ENCODE data around the gene AHCYL2. TPM values are rescaled to one million over a fixed set of nuclear protein-coding genes. Genes with fewer than 3 reads are reported as not detected.

Gene AHCYL2
- total RNA-seq, 1 donor from 2014 or later, result 12.0 TPM

- H3K36me3 ChIP-seq (ENCODE audit: control insufficient read depth in 3 of 3, insufficient read depth in 3 of 3, low read length in 3 of 3), result no peaks in the 10 kb centered on the region
- no peak overlapping the region for H3K9ac ChIP-seq (ENCODE audit: low read depth in 1 of 3, low read length in 3 of 3)
- H3K4me3 ChIP-seq (ENCODE audit: low read length in 3 of 3), result no peak overlapping the region
- no peak overlapping the region for H3K27ac ChIP-seq (ENCODE audit: low read depth, low read length)
- no peaks in the 10 kb centered on the region for H3K27me3 ChIP-seq (ENCODE audit: control insufficient read depth in 3 of 3, insufficient read depth in 3 of 3, low read length in 3 of 3)
- H3K4me1 ChIP-seq (ENCODE audit: control insufficient read depth in 3 of 3, insufficient read depth in 3 of 3, low read length in 3 of 3), result peaks cover 0 to 7% (median 2%) of the 10 kb centered on the region in 3 donors
- no peaks in the 10 kb centered on the region for H3K9me3 ChIP-seq (ENCODE audit: control insufficient read depth in 3 of 3, low read length in 3 of 3)
Observed at GRCh38 chr7:129373651-129374428, 149.0 kb downstream of the AHCYL2 start.

- Histone ChIP-seq H3K4me3 (ENCODE audit: low read length in 3 of 3) (no peak overlapping the region), H3K9me3 (ENCODE audit: control insufficient read depth in 3 of 3, low read length in 3 of 3) (no peaks in the 10 kb centered on the region), H3K9ac (ENCODE audit: low read depth in 1 of 3, low read length in 3 of 3) (no peak overlapping the region), H3K4me1 (ENCODE audit: control insufficient read depth in 3 of 3, insufficient read depth in 3 of 3, low read length in 3 of 3) (peaks cover 0 to 7% (median 2%) of the 10 kb centered on the region in 3 donors), H3K27ac (ENCODE audit: low read depth, low read length) (no peak overlapping the region), H3K36me3 (ENCODE audit: control insufficient read depth in 3 of 3, insufficient read depth in 3 of 3, low read length in 3 of 3) (peaks cover 0 to 8% (median 0%) of the 10 kb centered on the region in 3 donors), H3K27me3 (ENCODE audit: control insufficient read depth in 3 of 3, insufficient read depth in 3 of 3, low read length in 3 of 3) (no peaks in the 10 kb centered on the region)
Observed at GRCh38 chr7:129375141-129375938, 150.5 kb downstream of the AHCYL2 start.

- H3K27me3 ChIP-seq (ENCODE audit: control insufficient read depth in 3 of 3, insufficient read depth in 3 of 3, low read length in 3 of 3), result no peaks in the 10 kb centered on the region
- H3K27ac ChIP-seq (ENCODE audit: low read depth, low read length), result no peak overlapping the region
- no peak overlapping the region for H3K9ac ChIP-seq (ENCODE audit: low read depth in 1 of 3, low read length in 3 of 3)
- H3K9me3 ChIP-seq (ENCODE audit: control insufficient read depth in 3 of 3, low read length in 3 of 3), result no peaks in the 10 kb centered on the region
- peaks cover 0 to 7% (median 2%) of the 10 kb centered on the region in 3 donors for H3K4me1 ChIP-seq (ENCODE audit: control insufficient read depth in 3 of 3, insufficient read depth in 3 of 3, low read length in 3 of 3)
- H3K4me3 ChIP-seq (ENCODE audit: low read length in 3 of 3), result no peak overlapping the region
- H3K36me3 ChIP-seq (ENCODE audit: control insufficient read depth in 3 of 3, insufficient read depth in 3 of 3, low read length in 3 of 3), result peaks cover 0 to 13% (median 0%) of the 10 kb centered on the region in 3 donors
Observed at GRCh38 chr7:129376076-129376777, 151.4 kb downstream of the AHCYL2 start.

- H3K4me3 ChIP-seq (ENCODE audit: low read length in 3 of 3), result no peak overlapping the region
- H3K27ac ChIP-seq (ENCODE audit: low read depth, low read length), result no peak overlapping the region
Observed at GRCh38 chr7:129376778-129377700, 152.2 kb downstream of the AHCYL2 start.

GRCh38 chr7:129381710-129382484 is 157.1 kb downstream of the AHCYL2 start:
- H3K4me3 ChIP-seq (ENCODE audit: low read length in 3 of 3), result no peak overlapping the region
- no peaks in the 10 kb centered on the region for H3K4me1 ChIP-seq (ENCODE audit: control insufficient read depth in 3 of 3, insufficient read depth in 3 of 3, low read length in 3 of 3)
- no peak overlapping the region for H3K27ac ChIP-seq (ENCODE audit: low read depth, low read length)
- no peaks in the 10 kb centered on the region for H3K9me3 ChIP-seq (ENCODE audit: control insufficient read depth in 3 of 3, low read length in 3 of 3)
- no peaks in the 10 kb centered on the region for H3K27me3 ChIP-seq (ENCODE audit: control insufficient read depth in 3 of 3, insufficient read depth in 3 of 3, low read length in 3 of 3)
- no peak overlapping the region for H3K9ac ChIP-seq (ENCODE audit: low read depth in 1 of 3, low read length in 3 of 3)
- peaks cover 0 to 13% (median 0%) of the 10 kb centered on the region in 3 donors for H3K36me3 ChIP-seq (ENCODE audit: control insufficient read depth in 3 of 3, insufficient read depth in 3 of 3, low read length in 3 of 3)

More at GRCh38 chr7:129376778-129377700, 152.2 kb downstream of the AHCYL2 start:
- Histone ChIP-seq H3K27me3 (ENCODE audit: control insufficient read depth in 3 of 3, insufficient read depth in 3 of 3, low read length in 3 of 3) (no peaks in the 10 kb centered on the region), H3K36me3 (ENCODE audit: control insufficient read depth in 3 of 3, insufficient read depth in 3 of 3, low read length in 3 of 3) (peaks cover 0 to 13% (median 0%) of the 10 kb centered on the region in 3 donors), H3K9ac (ENCODE audit: low read depth in 1 of 3, low read length in 3 of 3) (no peak overlapping the region), H3K9me3 (ENCODE audit: control insufficient read depth in 3 of 3, low read length in 3 of 3) (no peaks in the 10 kb centered on the region), H3K4me1 (ENCODE audit: control insufficient read depth in 3 of 3, insufficient read depth in 3 of 3, low read length in 3 of 3) (peaks cover 0 to 7% (median 2%) of the 10 kb centered on the region in 3 donors)

GRCh38 chr7:129383542-129384132 is 158.8 kb downstream of the AHCYL2 start:
- no peak overlapping the region for H3K27ac ChIP-seq (ENCODE audit: low read depth, low read length)
- no peaks in the 10 kb centered on the region for H3K4me1 ChIP-seq (ENCODE audit: control insufficient read depth in 3 of 3, insufficient read depth in 3 of 3, low read length in 3 of 3)
- H3K27me3 ChIP-seq (ENCODE audit: control insufficient read depth in 3 of 3, insufficient read depth in 3 of 3, low read length in 3 of 3), result no peaks in the 10 kb centered on the region
- H3K4me3 ChIP-seq (ENCODE audit: low read length in 3 of 3), result no peak overlapping the region
- peaks cover 0 to 13% (median 0%) of the 10 kb centered on the region in 3 donors for H3K36me3 ChIP-seq (ENCODE audit: control insufficient read depth in 3 of 3, insufficient read depth in 3 of 3, low read length in 3 of 3)
- no peak overlapping the region for H3K9ac ChIP-seq (ENCODE audit: low read depth in 1 of 3, low read length in 3 of 3)
- H3K9me3 ChIP-seq (ENCODE audit: control insufficient read depth in 3 of 3, low read length in 3 of 3), result no peaks in the 10 kb centered on the region

GRCh38 chr7:129385116-129385515 is 160.3 kb downstream of the AHCYL2 start:
- Histone ChIP-seq H3K36me3 (ENCODE audit: control insufficient read depth in 3 of 3, insufficient read depth in 3 of 3, low read length in 3 of 3) (peaks cover 0 to 7% (median under 1%) of the 10 kb centered on the region in 3 donors), H3K27ac (ENCODE audit: low read depth, low read length) (no peak overlapping the region), H3K9ac (ENCODE audit: low read depth in 1 of 3, low read length in 3 of 3) (no peak overlapping the region), H3K4me3 (ENCODE audit: low read length in 3 of 3) (no peak overlapping the region), H3K9me3 (ENCODE audit: control insufficient read depth in 3 of 3, low read length in 3 of 3) (no peaks in the 10 kb centered on the region), H3K27me3 (ENCODE audit: control insufficient read depth in 3 of 3, insufficient read depth in 3 of 3, low read length in 3 of 3) (no peaks in the 10 kb centered on the region), H3K4me1 (ENCODE audit: control insufficient read depth in 3 of 3, insufficient read depth in 3 of 3, low read length in 3 of 3) (peaks cover 0 to 4% (median 0%) of the 10 kb centered on the region in 3 donors)

- H3K4me1 ChIP-seq (ENCODE audit: control insufficient read depth in 3 of 3, insufficient read depth in 3 of 3, low read length in 3 of 3), result peaks cover 0 to 7% (median 0%) of the 10 kb centered on the region in 3 donors
- H3K9me3 ChIP-seq (ENCODE audit: control insufficient read depth in 3 of 3, low read length in 3 of 3), result no peaks in the 10 kb centered on the region
- H3K27ac ChIP-seq (ENCODE audit: low read depth, low read length), result no peak overlapping the region
- peaks cover 0 to 6% (median 4%) of the 10 kb centered on the region in 3 donors for H3K36me3 ChIP-seq (ENCODE audit: control insufficient read depth in 3 of 3, insufficient read depth in 3 of 3, low read length in 3 of 3)
- H3K27me3 ChIP-seq (ENCODE audit: control insufficient read depth in 3 of 3, insufficient read depth in 3 of 3, low read length in 3 of 3), result no peaks in the 10 kb centered on the region
- H3K9ac ChIP-seq (ENCODE audit: low read depth in 1 of 3, low read length in 3 of 3), result no peak overlapping the region
- no peak overlapping the region for H3K4me3 ChIP-seq (ENCODE audit: low read length in 3 of 3)
Observed at GRCh38 chr7:129385598-129385997, 160.8 kb downstream of the AHCYL2 start.
